ENCODE data around the gene AGAP3.

The AGAP3 gene

GRCh38 chr7:151161757-151162156, 75.5 kb downstream of the AGAP3 start:
- no peak for DNase-seq (ENCODE audit: low read depth)

DNA sequence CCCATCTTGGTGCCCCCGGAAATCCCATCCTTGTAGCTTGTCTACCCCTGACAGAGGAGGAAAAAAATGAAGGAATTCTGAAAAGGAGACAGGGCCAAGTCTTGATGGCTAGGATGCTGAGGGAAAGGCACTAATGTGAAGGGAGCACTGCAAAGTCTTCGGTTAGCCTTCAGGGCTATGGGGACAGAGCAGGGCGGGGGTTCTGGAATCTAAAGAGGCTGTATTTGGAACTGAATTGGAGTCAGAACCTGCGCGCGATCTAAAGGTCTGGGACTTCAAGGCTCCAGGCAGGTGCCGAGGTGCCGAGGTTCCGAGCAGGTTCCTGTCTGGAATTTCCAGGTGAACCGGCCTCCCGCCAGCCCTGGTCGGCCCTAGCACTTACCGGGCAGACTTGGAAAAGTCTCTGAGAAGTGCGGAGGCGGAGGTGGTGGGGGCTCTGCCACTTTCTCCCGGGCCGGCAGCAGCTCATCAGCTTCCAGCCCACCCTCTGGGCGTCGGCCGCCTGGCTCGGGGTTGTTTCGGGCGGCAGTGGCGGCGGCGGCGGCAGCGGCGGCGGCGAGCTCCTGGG, 80.4 kb downstream of the AGAP3 start:
- no peak for DNase-seq (ENCODE audit: low read depth)

GRCh38 chr7:151167197-151167961, 81.1 kb downstream of the AGAP3 start, which contains the start of gene GBX1:
Gene GBX1 (minus strand): TSS chr7:151167694. CDS start chr7:151167548, 146 bp downstream.
- DNase-seq (ENCODE audit: low read depth), result no peak

DNA sequence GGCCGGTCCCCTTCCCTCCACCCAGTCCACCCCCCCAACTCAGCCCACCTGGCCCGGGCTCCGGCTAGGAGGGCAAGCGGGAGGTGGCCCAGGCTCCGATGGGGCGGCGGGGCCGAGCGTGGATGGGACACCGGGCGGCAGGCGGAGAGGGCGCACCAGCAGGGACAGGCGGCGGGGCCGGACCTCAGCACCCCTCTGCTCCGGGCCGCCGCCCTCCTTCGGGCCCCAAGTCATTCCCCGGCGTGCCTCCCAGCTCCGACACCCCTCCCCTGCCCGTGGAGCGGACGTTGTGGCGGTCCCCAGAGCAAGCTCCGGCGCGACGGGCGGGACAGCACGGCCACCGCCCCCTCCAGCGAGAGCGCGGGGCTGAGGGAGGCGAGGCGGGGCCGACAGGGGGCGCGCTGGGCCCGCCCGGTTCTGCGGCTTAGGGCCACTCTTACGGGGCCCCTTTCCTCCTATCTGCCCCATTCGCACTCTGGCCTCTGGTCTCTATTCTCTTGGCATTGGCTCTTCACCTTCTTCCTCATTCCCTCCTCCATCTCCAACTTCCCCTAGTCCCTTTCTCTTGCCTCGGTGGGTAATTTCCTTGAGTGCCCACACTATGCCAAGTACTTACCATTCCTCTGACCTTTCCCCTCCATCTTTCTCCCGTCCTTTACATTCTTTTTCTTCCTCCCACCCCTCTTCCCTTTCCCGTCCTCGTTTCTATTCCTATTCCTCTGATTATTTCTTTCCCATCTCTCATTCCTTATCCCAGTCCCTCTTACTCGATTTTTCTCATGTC, 81.9 kb downstream of the AGAP3 start:
- DNase-seq (ENCODE audit: low read depth), result no peak

DNA sequence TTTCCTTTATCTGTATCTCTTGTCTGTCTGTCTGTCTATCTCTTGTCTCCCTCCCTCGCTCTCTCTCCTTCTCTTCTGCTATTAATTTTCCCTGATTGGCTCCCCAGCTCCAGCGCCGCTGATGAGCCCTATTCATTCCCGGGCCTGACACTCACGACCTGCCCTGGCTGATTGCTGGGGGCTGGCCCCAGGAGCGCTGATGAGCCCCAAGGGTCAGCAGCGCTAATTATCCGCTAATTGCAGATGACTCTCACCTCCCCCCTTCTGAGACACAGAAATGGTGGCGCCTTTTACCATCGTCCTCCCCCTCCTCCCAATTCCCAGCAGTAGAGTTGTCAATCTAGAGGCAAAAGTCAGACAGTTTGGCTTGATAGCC, 82.5 kb downstream of the AGAP3 start:
- DNase-seq (ENCODE audit: low read depth), result no peak

DNA sequence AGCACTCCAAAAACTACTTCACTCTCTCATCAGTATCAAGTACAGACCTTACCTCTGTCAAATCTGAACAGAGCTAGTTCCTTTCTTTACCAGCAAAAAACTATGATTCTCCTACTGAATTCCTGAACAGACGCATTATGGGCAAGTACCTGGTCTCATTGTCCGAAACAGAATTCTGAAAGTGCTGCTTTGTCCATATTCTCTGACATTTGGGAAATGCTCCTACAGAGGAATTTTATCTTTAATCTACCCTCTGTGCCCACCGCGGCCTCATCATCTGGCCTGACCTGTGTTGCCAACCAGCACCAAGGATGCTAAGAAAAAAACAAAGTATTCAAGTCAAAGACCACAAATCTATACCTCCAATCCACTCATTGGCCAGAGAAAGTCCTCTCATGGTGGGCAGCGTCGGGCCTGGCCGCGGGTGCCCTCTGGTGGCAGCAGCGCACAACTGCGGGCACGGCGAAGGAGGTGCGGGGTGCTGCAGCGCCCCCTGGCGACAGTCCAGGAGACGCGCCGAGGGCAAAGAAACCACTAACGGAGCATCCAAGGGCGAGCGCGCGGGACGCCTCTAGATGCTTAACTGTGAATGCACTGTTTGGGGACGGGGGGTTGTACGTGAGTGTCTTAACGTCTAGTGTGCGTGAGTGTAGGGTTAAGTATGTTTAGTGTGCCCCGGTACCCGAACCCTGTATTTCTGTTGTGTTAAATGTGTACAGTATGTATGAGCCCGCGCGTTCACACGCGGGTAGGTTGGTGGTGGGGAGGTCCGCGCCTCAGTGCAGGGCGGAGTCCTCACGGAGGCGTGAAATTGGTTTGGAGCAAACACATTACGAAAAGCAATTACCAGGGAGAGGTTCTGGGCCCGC, 86.2 kb downstream of the AGAP3 start:
- DNase-seq (ENCODE audit: low read depth), result no peak

- no peak for DNase-seq (ENCODE audit: low read depth)
These were observed 87.3 kb downstream of the AGAP3 start for GRCh38 chr7:151173386-151174245.

GRCh38 chr7:151174246-151175046, 88.2 kb downstream of the AGAP3 start:
- no peak for DNase-seq (ENCODE audit: low read depth)

GRCh38 chr7:151175047-151175792, 88.9 kb downstream of the AGAP3 start:
- no peak for DNase-seq (ENCODE audit: low read depth)

GRCh38 chr7:151175793-151176311, 89.6 kb downstream of the AGAP3 start:
- DNase-seq (ENCODE audit: low read depth), result no peak

- DNase-seq (ENCODE audit: low read depth), result no peak
These were observed 90.1 kb downstream of the AGAP3 start for GRCh38 chr7:151176401-151176800.

DNA sequence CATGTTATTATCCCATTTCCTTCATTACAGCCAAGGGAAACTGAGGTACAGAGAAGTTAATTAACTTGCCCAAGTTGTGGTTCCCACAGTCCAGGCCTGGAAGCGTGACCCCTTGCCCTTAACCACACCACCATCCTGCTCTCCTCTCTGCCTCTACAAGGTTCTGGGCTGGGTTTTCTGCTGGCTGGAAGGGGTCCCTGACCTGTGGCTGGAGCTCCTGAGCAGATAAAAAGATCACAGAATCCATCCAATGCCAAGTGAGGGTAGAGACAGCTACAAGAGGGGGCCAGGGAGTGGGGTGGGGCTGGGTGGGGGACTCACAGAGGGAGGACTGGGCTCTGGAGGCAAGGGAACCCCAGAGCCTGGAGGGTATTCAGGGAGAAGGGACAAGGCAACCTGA, 91.0 kb downstream of the AGAP3 start:
- no peak for DNase-seq (ENCODE audit: low read depth)

GRCh38 chr7:151178236-151178635, 92.0 kb downstream of the AGAP3 start:
- DNase-seq (ENCODE audit: low read depth), result no peak

DNA sequence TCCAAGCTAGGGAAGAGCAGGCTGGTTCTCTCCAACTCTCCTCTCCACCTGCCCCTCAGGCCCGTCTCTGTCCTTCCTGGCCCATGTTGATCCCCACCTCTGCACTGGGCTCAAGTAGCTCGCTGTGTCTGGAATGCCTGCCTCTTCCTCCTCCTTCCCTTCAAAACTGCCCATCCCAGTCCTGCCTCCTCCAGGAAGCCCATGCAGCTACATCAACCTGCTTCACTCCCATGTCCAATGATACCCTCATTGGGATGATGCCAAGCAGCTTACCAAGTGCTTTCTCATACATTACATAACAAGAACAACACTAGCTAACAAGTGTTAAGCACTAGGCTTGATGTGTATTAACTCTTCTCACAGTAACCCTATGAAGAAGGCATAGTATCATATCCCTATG, 92.6 kb downstream of the AGAP3 start:
- no peak for DNase-seq (ENCODE audit: low read depth)

- DNase-seq (ENCODE audit: low read depth), result no peak
These were observed 93.1 kb downstream of the AGAP3 start for GRCh38 chr7:151179287-151179860.

GRCh38 chr7:151179946-151180345, 93.7 kb downstream of the AGAP3 start:
- DNase-seq (ENCODE audit: low read depth), result no peak

GRCh38 chr7:151181011-151181431, 94.7 kb downstream of the AGAP3 start:
- DNase-seq (ENCODE audit: low read depth), result no peak

DNA sequence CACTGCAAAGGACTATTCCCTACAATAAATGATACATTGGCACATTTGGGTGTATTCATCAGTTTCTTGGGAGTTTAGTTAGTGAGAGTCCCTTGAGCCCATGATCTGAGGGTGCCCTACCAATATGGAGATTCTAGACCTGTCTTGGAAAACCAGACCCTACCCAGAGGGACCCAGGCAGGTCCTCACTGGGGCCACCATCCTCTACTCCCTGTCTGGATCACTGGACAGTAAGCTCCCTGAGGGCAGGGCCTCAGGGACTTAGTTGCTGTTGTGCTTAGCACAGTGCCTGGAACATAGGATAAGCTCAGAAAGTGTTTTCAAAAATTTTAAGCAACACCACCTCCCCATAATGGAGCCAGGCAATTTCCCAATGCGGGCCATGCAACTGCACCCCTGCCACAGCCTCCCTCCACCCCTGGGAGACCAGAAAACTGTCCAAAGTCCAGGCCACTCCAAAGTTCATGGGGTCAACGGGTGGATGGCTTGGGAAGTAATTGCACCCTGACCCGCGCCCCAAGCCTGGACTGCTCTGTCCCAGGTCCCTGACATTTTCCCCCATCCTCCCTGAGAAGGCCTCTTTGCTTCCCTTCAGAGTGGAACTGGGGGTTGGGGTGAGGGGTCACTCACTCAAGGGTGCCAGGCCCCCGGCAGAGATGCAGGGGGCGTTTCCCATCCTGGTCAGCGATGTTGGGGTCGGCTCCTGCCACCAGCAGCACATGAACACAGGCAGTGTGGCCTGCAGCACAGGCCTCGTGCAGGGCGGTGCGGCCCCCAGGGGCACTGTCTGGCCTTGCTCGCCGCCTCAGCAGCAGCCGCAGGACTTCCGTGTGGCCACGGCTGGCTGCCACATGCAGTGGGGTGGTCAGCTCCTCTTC, 99.7 kb downstream of the AGAP3 start:
- no peak for DNase-seq (ENCODE audit: low read depth)
